Chondrocyte (in vitro differentiated cells): Measurements from ENCODE around the gene C3orf85. TPM values are rescaled to one million over a fixed set of nuclear protein-coding genes. Genes with fewer than 3 reads are reported as not detected.

ENCODE experiments used
- DNase-seq: peaks from one replicate; pipeline ENCODE4 v3.0.0; 2021; ENCODE audit warnings: mixed read lengths, low spot score
- H3K27ac Mint-ChIP-seq: one replicate; pipeline ENCODE4 v1.8.0; 2021; ENCODE audit warnings: mild to moderate bottlenecking, moderate library complexity, mixed read lengths; ENCODE audit not compliant: unreplicated experiment
- H3K27me3 Mint-ChIP-seq: 2 replicates; pipeline ENCODE4 v1.8.0; 2021; ENCODE audit warnings: low read depth, mixed read lengths
- H3K36me3 Mint-ChIP-seq: 2 replicates; pipeline ENCODE4 v1.8.0; 2021; ENCODE audit warnings: low read depth, mixed read lengths
- H3K4me1 Mint-ChIP-seq: 2 replicates; pipeline ENCODE4 v1.8.0; 2021; ENCODE audit warnings: low read depth, mild to moderate bottlenecking, mixed read lengths
- H3K4me3 Mint-ChIP-seq: one replicate; pipeline ENCODE4 v1.8.0; 2021; ENCODE audit warnings: mild to moderate bottlenecking, moderate library complexity, mixed read lengths; ENCODE audit not compliant: unreplicated experiment
- H3K9me3 Mint-ChIP-seq: 2 replicates; pipeline ENCODE4 v1.8.0; 2021; ENCODE audit warnings: low read depth, mixed read lengths
- total RNA-seq: library from RNA; stranded (reverse); gene quantifications from 3 replicates; pipeline ENCODE4 v1.2.1, GENCODE V29; 2021
- TF ChIP-seq, protein P1 (sequence below): fragments of 200-600 bp; sonication (generic); IDR thresholded peaks from 2 replicates; pipeline ENCODE4 v1.5.0; 2021; ENCODE audit warnings: antibody characterized with exemption, mild to moderate bottlenecking, moderate library complexity

Gene C3orf85
- total RNA-seq, 1 donor from 2014 or later, result not detected

- H3K4me1 Mint-ChIP-seq, result no peaks in the 10 kb centered on the region
- no peak for DNase-seq
- TF ChIP-seq, protein P1, sequence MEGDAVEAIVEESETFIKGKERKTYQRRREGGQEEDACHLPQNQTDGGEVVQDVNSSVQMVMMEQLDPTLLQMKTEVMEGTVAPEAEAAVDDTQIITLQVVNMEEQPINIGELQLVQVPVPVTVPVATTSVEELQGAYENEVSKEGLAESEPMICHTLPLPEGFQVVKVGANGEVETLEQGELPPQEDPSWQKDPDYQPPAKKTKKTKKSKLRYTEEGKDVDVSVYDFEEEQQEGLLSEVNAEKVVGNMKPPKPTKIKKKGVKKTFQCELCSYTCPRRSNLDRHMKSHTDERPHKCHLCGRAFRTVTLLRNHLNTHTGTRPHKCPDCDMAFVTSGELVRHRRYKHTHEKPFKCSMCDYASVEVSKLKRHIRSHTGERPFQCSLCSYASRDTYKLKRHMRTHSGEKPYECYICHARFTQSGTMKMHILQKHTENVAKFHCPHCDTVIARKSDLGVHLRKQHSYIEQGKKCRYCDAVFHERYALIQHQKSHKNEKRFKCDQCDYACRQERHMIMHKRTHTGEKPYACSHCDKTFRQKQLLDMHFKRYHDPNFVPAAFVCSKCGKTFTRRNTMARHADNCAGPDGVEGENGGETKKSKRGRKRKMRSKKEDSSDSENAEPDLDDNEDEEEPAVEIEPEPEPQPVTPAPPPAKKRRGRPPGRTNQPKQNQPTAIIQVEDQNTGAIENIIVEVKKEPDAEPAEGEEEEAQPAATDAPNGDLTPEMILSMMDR, result no peak
- H3K9me3 Mint-ChIP-seq, result peaks cover 2% of the 10 kb centered on the region
- H3K36me3 Mint-ChIP-seq, result no peaks in the 10 kb centered on the region
- H3K27me3 Mint-ChIP-seq, result peaks cover 23% of the 10 kb centered on the region
- no peak overlapping the region for H3K27ac Mint-ChIP-seq
- H3K4me3 Mint-ChIP-seq, result no peak overlapping the region
Observed at GRCh38 chr3:109143646-109144045, 7.1 kb downstream of the C3orf85 start.

GRCh38 chr3:109149078-109149477, 12.6 kb downstream of the C3orf85 start:
- H3K36me3 Mint-ChIP-seq, result no peaks in the 10 kb centered on the region
- TF ChIP-seq, protein P1, result no peak
- no peak for DNase-seq
- peaks cover 5% of the 10 kb centered on the region for H3K9me3 Mint-ChIP-seq
- no peak overlapping the region for H3K4me3 Mint-ChIP-seq
- no peak overlapping the region for H3K27ac Mint-ChIP-seq
- H3K4me1 Mint-ChIP-seq, result no peaks in the 10 kb centered on the region
- H3K27me3 Mint-ChIP-seq, result peaks cover 9% of the 10 kb centered on the region

GRCh38 chr3:109152320-109152719, 15.8 kb downstream of the C3orf85 start:
- H3K4me1 Mint-ChIP-seq, result no peaks in the 10 kb centered on the region
- TF ChIP-seq, protein P1, result no peak
- no peak overlapping the region for H3K27ac Mint-ChIP-seq
- DNase-seq, result no peak
- H3K36me3 Mint-ChIP-seq, result no peaks in the 10 kb centered on the region
- H3K9me3 Mint-ChIP-seq, result peaks cover 3% of the 10 kb centered on the region
- no peak overlapping the region for H3K4me3 Mint-ChIP-seq
- H3K27me3 Mint-ChIP-seq, result peaks cover 2% of the 10 kb centered on the region

GRCh38 chr3:109154979-109155378, 18.5 kb downstream of the C3orf85 start:
- no peak for DNase-seq
- H3K27ac Mint-ChIP-seq, result no peak overlapping the region
- no peaks in the 10 kb centered on the region for H3K36me3 Mint-ChIP-seq
- H3K27me3 Mint-ChIP-seq, result peaks cover 2% of the 10 kb centered on the region
- H3K4me3 Mint-ChIP-seq, result no peak overlapping the region
- H3K4me1 Mint-ChIP-seq, result no peaks in the 10 kb centered on the region
- TF ChIP-seq, protein P1, result no peak
- peaks cover 7% of the 10 kb centered on the region for H3K9me3 Mint-ChIP-seq

- Mint-ChIP-seq H3K27me3 (peaks cover 2% of the 10 kb centered on the region), H3K9me3 (peaks cover 10% of the 10 kb centered on the region), H3K36me3 (no peaks in the 10 kb centered on the region), H3K27ac (no peak overlapping the region), H3K4me1 (no peaks in the 10 kb centered on the region), H3K4me3 (no peak overlapping the region)
- DNase-seq, result no peak
- TF ChIP-seq, protein P1, result no peak
Observed at GRCh38 chr3:109155828-109156227, 19.3 kb downstream of the C3orf85 start.
